SK-N-SH treated with all-trans-retinoic acid at 6 μM for 48 hours (cell line): ENCODE data around the gene TEKT3.
A peak's percentile ranks its signal among the peaks of the same experiment; 100 is the strongest.

Source experiments
- ATAC-seq: fragments of 200-7000 bp; cut with Tn5 transposase; 3 replicates; pipeline ENCODE4 v1.9.1; 2020; ENCODE audit warnings: mild to moderate bottlenecking, moderate library complexity
- BACH2 ChIP-seq: fragments of 250-450 bp; sonication (Bioruptor Pico); IDR thresholded peaks from 2 replicates; pipeline ENCODE4 v1.9.0; 2021; ENCODE audit warnings: mild to moderate bottlenecking, borderline replicate concordance
- CREB5 ChIP-seq: fragments of 250-450 bp; sonication (Bioruptor Pico); IDR thresholded peaks from 2 replicates; pipeline ENCODE4 v1.5.1; 2020; ENCODE audit warnings: low read depth, mild to moderate bottlenecking, moderate library complexity
- CSDC2 ChIP-seq: fragments of 250-450 bp; sonication (Bioruptor Pico); IDR thresholded peaks from 2 replicates; pipeline ENCODE4 v1.5.0; 2020; ENCODE audit warnings: mild to moderate bottlenecking, moderate library complexity
- ESRRG ChIP-seq: fragments of 250-450 bp; sonication (Bioruptor Pico); IDR thresholded peaks from 2 replicates; pipeline ENCODE4 v1.6.1; 2021; ENCODE audit warnings: mild to moderate bottlenecking
- GLIS3 ChIP-seq: fragments of 250-450 bp; sonication (Bioruptor Pico); IDR thresholded peaks from 2 replicates; pipeline ENCODE4 v1.5.0; 2020; ENCODE audit warnings: mild to moderate bottlenecking, moderate library complexity
- ISL1 ChIP-seq: fragments of 250-450 bp; sonication (Bioruptor Pico); IDR thresholded peaks from 2 replicates; pipeline ENCODE4 v2.1.2; 2022; ENCODE audit warnings: mild to moderate bottlenecking, moderate library complexity
- OSR1 ChIP-seq: fragments of 250-450 bp; sonication (Bioruptor Pico); IDR thresholded peaks from 2 replicates; pipeline ENCODE4 v1.8.0; 2022; ENCODE audit warnings: moderate library complexity, mild to moderate bottlenecking, inconsistent platforms
- PATZ1 ChIP-seq: fragments of 250-450 bp; sonication (Bioruptor Pico); IDR thresholded peaks from 2 replicates; pipeline ENCODE4 v1.8.0; 2020; ENCODE audit warnings: mild to moderate bottlenecking, moderate library complexity, borderline replicate concordance
- PPARA ChIP-seq: fragments of 250-450 bp; sonication (Bioruptor Pico); IDR thresholded peaks from 2 replicates; pipeline ENCODE4 v1.5.0; 2020; ENCODE audit warnings: mild to moderate bottlenecking, borderline replicate concordance
- SNAI2 ChIP-seq: fragments of 250-450 bp; sonication (Bioruptor Pico); IDR thresholded peaks from 2 replicates; pipeline ENCODE4 v1.5.0; 2020; ENCODE audit warnings: mild to moderate bottlenecking, moderate library complexity
- TCF4 ChIP-seq: fragments of 250-450 bp; sonication (Bioruptor Pico); IDR thresholded peaks from 2 replicates; pipeline ENCODE4 v1.8.0; 2021; ENCODE audit warnings: mild to moderate bottlenecking, moderate library complexity, borderline replicate concordance
- TOX ChIP-seq: fragments of 250-450 bp; sonication (Bioruptor Pico); IDR thresholded peaks from 2 replicates; pipeline ENCODE4 v1.8.0; 2021; ENCODE audit warnings: mild to moderate bottlenecking, moderate library complexity, borderline replicate concordance
- TSHZ2 ChIP-seq: fragments of 250-450 bp; sonication (Bioruptor Pico); IDR thresholded peaks from 2 replicates; pipeline ENCODE4 v1.5.0; 2020; ENCODE audit warnings: mild to moderate bottlenecking, moderate library complexity
- ZC3H10 ChIP-seq: fragments of 250-450 bp; sonication (Bioruptor Pico); IDR thresholded peaks from 2 replicates; pipeline ENCODE4 v1.5.1; 2021; ENCODE audit warnings: mild to moderate bottlenecking, moderate library complexity
- ZFP3 ChIP-seq: fragments of 250-450 bp; sonication (Bioruptor Pico); IDR thresholded peaks from 2 replicates; pipeline ENCODE4 v1.5.0; 2020; ENCODE audit warnings: mild to moderate bottlenecking, moderate library complexity
- ZFP30 ChIP-seq: fragments of 450-650 bp; formaldehyde crosslinking; IDR thresholded peaks from 2 replicates; pipeline ENCODE4 v1.5.0; 2022; ENCODE audit warnings: mild to moderate bottlenecking, moderate library complexity
- ZNF565 ChIP-seq: fragments of 450-650 bp; formaldehyde crosslinking; conservative IDR thresholded peaks from 2 replicates; pipeline ENCODE4 v1.5.0; 2020; ENCODE audit warnings: low read depth, mild to moderate bottlenecking, moderate library complexity
- ZNF70 ChIP-seq: fragments of 450-650 bp; formaldehyde crosslinking; IDR thresholded peaks from 2 replicates; pipeline ENCODE4 v1.5.0; 2020; ENCODE audit warnings: mild to moderate bottlenecking, moderate library complexity
- ZNF8 ChIP-seq: fragments of 450-650 bp; formaldehyde crosslinking; IDR thresholded peaks from 2 replicates; pipeline ENCODE4 v1.5.0; 2020; ENCODE audit warnings: mild to moderate bottlenecking, moderate library complexity
- TF ChIP-seq, protein P1 (sequence below): fragments of 250-450 bp; sonication (Bioruptor Pico); IDR thresholded peaks from 2 replicates; pipeline ENCODE4 v1.8.0; 2021; ENCODE audit warnings: low read depth, mild to moderate bottlenecking, moderate library complexity, borderline replicate concordance

The TEKT3 gene

GRCh38 chr17:15361151-15361550 is 19.8 kb upstream of the TEKT3 start (continued):
- TF ChIP-seq ZNF565 (CRISPR knock-in tag) (no peak), ISL1 (no peak)

DNA sequence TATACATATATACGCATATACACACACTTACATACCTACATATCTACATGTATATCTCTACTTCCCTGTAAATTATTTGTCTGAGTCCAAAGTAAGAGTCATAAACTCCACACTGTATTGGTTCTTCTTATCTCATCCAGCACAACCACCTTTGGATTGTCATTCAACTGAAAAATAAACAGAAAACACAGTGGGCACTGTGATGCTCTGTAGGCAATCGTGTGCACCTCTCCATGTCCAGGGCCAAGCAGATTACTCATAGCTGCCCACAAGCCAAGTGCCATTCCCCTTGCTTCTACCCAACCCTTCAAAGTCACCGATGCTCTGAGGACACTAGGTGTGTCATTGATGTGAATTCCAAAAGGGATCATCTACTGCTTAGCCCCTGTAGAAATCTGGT is 12.9 kb upstream of the TEKT3 start:
- TF ChIP-seq TCF4 (CRISPR knock-in tag) (no peak), TOX (CRISPR knock-in tag) (no peak), ISL1 (no peak), ZNF565 (CRISPR knock-in tag) (no peak), ZFP3 (CRISPR knock-in tag) (no peak), PATZ1 (CRISPR knock-in tag) (no peak)
- TF ChIP-seq, protein P1, sequence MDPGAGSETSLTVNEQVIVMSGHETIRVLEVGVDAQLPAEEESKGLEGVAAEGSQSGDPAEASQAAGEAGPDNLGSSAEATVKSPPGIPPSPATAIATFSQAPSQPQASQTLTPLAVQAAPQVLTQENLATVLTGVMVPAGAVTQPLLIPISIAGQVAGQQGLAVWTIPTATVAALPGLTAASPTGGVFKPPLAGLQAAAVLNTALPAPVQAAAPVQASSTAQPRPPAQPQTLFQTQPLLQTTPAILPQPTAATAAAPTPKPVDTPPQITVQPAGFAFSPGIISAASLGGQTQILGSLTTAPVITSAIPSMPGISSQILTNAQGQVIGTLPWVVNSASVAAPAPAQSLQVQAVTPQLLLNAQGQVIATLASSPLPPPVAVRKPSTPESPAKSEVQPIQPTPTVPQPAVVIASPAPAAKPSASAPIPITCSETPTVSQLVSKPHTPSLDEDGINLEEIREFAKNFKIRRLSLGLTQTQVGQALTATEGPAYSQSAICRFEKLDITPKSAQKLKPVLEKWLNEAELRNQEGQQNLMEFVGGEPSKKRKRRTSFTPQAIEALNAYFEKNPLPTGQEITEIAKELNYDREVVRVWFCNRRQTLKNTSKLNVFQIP (CRISPR knock-in tag): no peak
- no peak for ATAC-seq

GRCh38 chr17:15351925-15352324 is 10.5 kb upstream of the TEKT3 start:
- peak; percentile 64 for ATAC-seq
- TF ChIP-seq ESRRG (CRISPR knock-in tag) (no peak), OSR1 (CRISPR knock-in tag) (no peak), ZNF70 (CRISPR knock-in tag) (no peak), GLIS3 (CRISPR knock-in tag) (no peak), TOX (CRISPR knock-in tag) (no peak), ZNF8 (CRISPR knock-in tag) (no peak), PATZ1 (CRISPR knock-in tag) (no peak), CSDC2 (CRISPR knock-in tag) (no peak), SNAI2 (no peak), TCF4 (CRISPR knock-in tag) (no peak), TSHZ2 (CRISPR knock-in tag) (no peak), CREB5 (CRISPR knock-in tag) (no peak), ISL1 (no peak), PPARA (no peak), ZFP30 (CRISPR knock-in tag) (no peak), BACH2 (no peak), ZC3H10 (CRISPR knock-in tag) (no peak), ZFP3 (CRISPR knock-in tag) (no peak)
- TF ChIP-seq, protein P1 (CRISPR knock-in tag): no peak
